ENCODE data around the gene MINDY4.

Gene MINDY4

GRCh38 chr7:30928254-30928872 is 157.1 kb downstream of the MINDY4 start:
- DNase-seq: no peak
- TF ChIP-seq CTCF (IDR thresholded peaks at IDR 0.05; ENCODE audit: low read depth, low read length, missing control alignments): no peak
- H3K27ac ChIP-seq: no peak overlapping the region
- no peak overlapping the region for H3K4me3 ChIP-seq (ENCODE audit: low read depth, low read length)
- H3K27me3 ChIP-seq (replicated peaks): no peaks in the 10 kb centered on the region
- in situ Hi-C loops (cut with HindIII; ENCODE audit: low pct_ligation_motif_present, low sequenced_read_pairs): no loop called here
- no peaks in the 10 kb centered on the region for H3K36me3 ChIP-seq (replicated peaks)

- in situ Hi-C loops (cut with HindIII; ENCODE audit: low pct_ligation_motif_present, low sequenced_read_pairs): no loop called here
- Histone ChIP-seq H3K36me3 (replicated peaks) (no peaks in the 10 kb centered on the region), H3K27ac (no peak overlapping the region), H3K27me3 (replicated peaks) (no peaks in the 10 kb centered on the region), H3K4me3 (ENCODE audit: low read depth, low read length) (no peak overlapping the region)
- no peak for TF ChIP-seq CTCF (IDR thresholded peaks at IDR 0.05; ENCODE audit: low read depth, low read length, missing control alignments)
- DNase-seq: no peak
These were observed 158.5 kb downstream of the MINDY4 start for GRCh38 chr7:30929686-30930085.

- H3K27ac ChIP-seq: no peak overlapping the region
- in situ Hi-C loops (cut with HindIII; ENCODE audit: low pct_ligation_motif_present, low sequenced_read_pairs): no loop called here
- no peak overlapping the region for H3K4me3 ChIP-seq (ENCODE audit: low read depth, low read length)
- DNase-seq: no peak
- TF ChIP-seq CTCF (IDR thresholded peaks at IDR 0.05; ENCODE audit: low read depth, low read length, missing control alignments): no peak
- no peaks in the 10 kb centered on the region for H3K36me3 ChIP-seq (replicated peaks)
- no peaks in the 10 kb centered on the region for H3K27me3 ChIP-seq (replicated peaks)
These were observed 159.4 kb downstream of the MINDY4 start for GRCh38 chr7:30930621-30931020.

- no peak for TF ChIP-seq CTCF (IDR thresholded peaks at IDR 0.05; ENCODE audit: low read depth, low read length, missing control alignments)
- Histone ChIP-seq H3K4me3 (ENCODE audit: low read depth, low read length) (no peak overlapping the region), H3K27ac (no peak overlapping the region), H3K36me3 (replicated peaks) (no peaks in the 10 kb centered on the region), H3K27me3 (replicated peaks) (no peaks in the 10 kb centered on the region)
- DNase-seq: no peak
- in situ Hi-C loops (cut with HindIII; ENCODE audit: low pct_ligation_motif_present, low sequenced_read_pairs): no loop called here
These were observed 160.1 kb downstream of the MINDY4 start for GRCh38 chr7:30931161-30931928.

- no peak for DNase-seq
- in situ Hi-C loops (cut with HindIII; ENCODE audit: low pct_ligation_motif_present, low sequenced_read_pairs): no loop called here
- TF ChIP-seq CTCF (IDR thresholded peaks at IDR 0.05; ENCODE audit: low read depth, low read length, missing control alignments): no peak
These were observed 160.8 kb downstream of the MINDY4 start for GRCh38 chr7:30931929-30932540.

More at GRCh38 chr7:30931929-30932540, 160.8 kb downstream of the MINDY4 start:
- H3K27ac ChIP-seq: no peak overlapping the region
- no peak overlapping the region for H3K4me3 ChIP-seq (ENCODE audit: low read depth, low read length)
- H3K36me3 ChIP-seq (replicated peaks): no peaks in the 10 kb centered on the region
- H3K27me3 ChIP-seq (replicated peaks): no peaks in the 10 kb centered on the region
